Neural progenitor cell (in vitro differentiated cells): Measurements from ENCODE around the gene ZNF100. TPM values are rescaled to one million over a fixed set of nuclear protein-coding genes. Genes with fewer than 3 reads are reported as not detected.

Experiments
- DNase-seq: peaks from one replicate; pipeline ENCODE4 v3.0.0-alpha.2; 2016; ENCODE audit warnings: low spot score
- H2AFZ ChIP-seq: fragments of 200-600 bp; sonication (generic); replicated peaks from 2 replicates; pipeline ENCODE4 v1.6.1; 2016; ENCODE audit warnings: antibody characterized with exemption
- H3F3A ChIP-seq: fragments of 200-600 bp; sonication (generic); 2 replicates; pipeline ENCODE4 v1.6.1; 2016; ENCODE audit warnings: antibody characterized with exemption, low read depth
- H3K27ac ChIP-seq: fragments of 200-600 bp; sonication (generic); 2 replicates; pipeline ENCODE4 v1.5.1; 2016; ENCODE audit warnings: mild to moderate bottlenecking
- H3K27me3 ChIP-seq: fragments of 200-600 bp; sonication (generic); 2 replicates; pipeline ENCODE4 v1.6.1; 2016; ENCODE audit warnings: mild to moderate bottlenecking, moderate library complexity
- H3K36me3 ChIP-seq: fragments of 200-600 bp; sonication (generic); 2 replicates; pipeline ENCODE4 v1.5.1; 2016
- H3K4me1 ChIP-seq: fragments of 200-600 bp; sonication (generic); 2 replicates; pipeline ENCODE4 v1.6.1; 2016; ENCODE audit warnings: mixed run types
- H3K4me2 ChIP-seq: fragments of 200-600 bp; sonication (generic); 2 replicates; pipeline ENCODE4 v1.6.1; 2016
- H3K4me3 ChIP-seq: fragments of 200-600 bp; sonication (generic); 2 replicates; pipeline ENCODE4 v1.5.1; 2016
- H3K79me2 ChIP-seq: fragments of 200-600 bp; sonication (generic); 2 replicates; pipeline ENCODE4 v1.6.1; 2016; ENCODE audit warnings: low read depth
- H3K9ac ChIP-seq: fragments of 200-600 bp; sonication (generic); 2 replicates; pipeline ENCODE4 v1.6.1; 2016
- H3K9me3 ChIP-seq: fragments of 200-600 bp; sonication (generic); 2 replicates; pipeline ENCODE4 v1.5.1; 2016; ENCODE audit warnings: low read depth
- H4K20me1 ChIP-seq: fragments of 200-600 bp; sonication (generic); 2 replicates; pipeline ENCODE4 v1.6.1; 2016; ENCODE audit warnings: low read depth
- H3K27ac Mint-ChIP-seq: 3 replicates; pipeline ENCODE4 v1.8.0; 2021; ENCODE audit warnings: mixed read lengths
- H3K27me3 Mint-ChIP-seq: 2 replicates; pipeline ENCODE4 v1.8.0; 2022; ENCODE audit warnings: low read depth, mild to moderate bottlenecking, inconsistent platforms, moderate library complexity, mixed read lengths; ENCODE audit not compliant: insufficient read depth
- H3K36me3 Mint-ChIP-seq: 3 replicates; pipeline ENCODE4 v1.8.0; 2021; ENCODE audit warnings: mixed read lengths
- H3K4me1 Mint-ChIP-seq: 3 replicates; pipeline ENCODE4 v1.8.0; 2021; ENCODE audit warnings: mixed read lengths
- H3K4me3 Mint-ChIP-seq: 3 replicates; pipeline ENCODE4 v1.8.0; 2021; ENCODE audit warnings: mild to moderate bottlenecking, moderate library complexity, mixed read lengths
- H3K9me3 Mint-ChIP-seq: 3 replicates; pipeline ENCODE4 v1.8.0; 2020; ENCODE audit warnings: mixed read lengths
- EZH2 ChIP-seq: fragments of 200-600 bp; sonication (generic); IDR thresholded peaks from 2 replicates; pipeline ENCODE4 v1.6.1; 2017; ENCODE audit warnings: antibody characterized with exemption, mild to moderate bottlenecking, moderate library complexity
- EZH2phosphoT487 ChIP-seq: fragments of 200-600 bp; sonication (generic); IDR thresholded peaks from 2 replicates; pipeline ENCODE4 v1.6.1; 2017; ENCODE audit warnings: antibody characterized with exemption
- total RNA-seq: library from RNA; depleted of rRNA; stranded (reverse); fragments of >200 nt; gene quantifications from 2 replicates; pipeline ENCODE4 v1.2.3, GENCODE V29; 2015; ENCODE audit warnings: low replicate concordance
- TF ChIP-seq, protein P1 (sequence below): fragments of 200-600 bp; sonication (generic); IDR thresholded peaks from 2 replicates; pipeline ENCODE4 v1.5.1; 2017; ENCODE audit warnings: antibody characterized with exemption, mild to moderate bottlenecking

Gene ZNF100
- total RNA-seq, 1 donor from 2014 or later, result 29.5 TPM

DNA sequence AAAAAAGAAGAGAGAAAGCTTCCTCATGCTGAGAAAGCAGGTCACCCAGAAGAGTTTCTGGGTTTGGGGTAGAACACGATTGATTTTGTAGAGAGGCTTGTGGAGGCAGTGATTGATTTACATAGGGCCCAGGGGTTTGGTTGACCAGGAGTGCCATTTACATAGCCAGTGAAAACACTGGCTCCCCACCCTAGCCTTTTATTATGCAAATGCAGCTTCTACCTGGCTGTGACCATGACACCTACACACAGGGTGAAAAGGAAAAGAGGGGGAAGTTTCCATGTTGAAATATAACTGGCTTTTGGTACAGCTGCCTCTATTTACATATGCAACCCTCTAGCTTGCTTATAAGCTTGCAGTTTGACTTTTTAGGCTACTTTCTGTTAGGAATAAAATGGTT, 62.0 kb downstream of the ZNF100 start:
- H3F3A ChIP-seq, result no peaks in the 10 kb centered on the region
- no peaks in the 10 kb centered on the region for H3K27me3 ChIP-seq
- H4K20me1 ChIP-seq, result no peaks in the 10 kb centered on the region
- DNase-seq, result no peak
- no peaks in the 10 kb centered on the region for H3K4me1 Mint-ChIP-seq
- H3K9me3 Mint-ChIP-seq, result peaks cover 32% of the 10 kb centered on the region
- H3K27ac ChIP-seq, result no peak overlapping the region
- TF ChIP-seq EZH2 (no peak), EZH2phosphoT487 (no peak)
- TF ChIP-seq, protein P1, sequence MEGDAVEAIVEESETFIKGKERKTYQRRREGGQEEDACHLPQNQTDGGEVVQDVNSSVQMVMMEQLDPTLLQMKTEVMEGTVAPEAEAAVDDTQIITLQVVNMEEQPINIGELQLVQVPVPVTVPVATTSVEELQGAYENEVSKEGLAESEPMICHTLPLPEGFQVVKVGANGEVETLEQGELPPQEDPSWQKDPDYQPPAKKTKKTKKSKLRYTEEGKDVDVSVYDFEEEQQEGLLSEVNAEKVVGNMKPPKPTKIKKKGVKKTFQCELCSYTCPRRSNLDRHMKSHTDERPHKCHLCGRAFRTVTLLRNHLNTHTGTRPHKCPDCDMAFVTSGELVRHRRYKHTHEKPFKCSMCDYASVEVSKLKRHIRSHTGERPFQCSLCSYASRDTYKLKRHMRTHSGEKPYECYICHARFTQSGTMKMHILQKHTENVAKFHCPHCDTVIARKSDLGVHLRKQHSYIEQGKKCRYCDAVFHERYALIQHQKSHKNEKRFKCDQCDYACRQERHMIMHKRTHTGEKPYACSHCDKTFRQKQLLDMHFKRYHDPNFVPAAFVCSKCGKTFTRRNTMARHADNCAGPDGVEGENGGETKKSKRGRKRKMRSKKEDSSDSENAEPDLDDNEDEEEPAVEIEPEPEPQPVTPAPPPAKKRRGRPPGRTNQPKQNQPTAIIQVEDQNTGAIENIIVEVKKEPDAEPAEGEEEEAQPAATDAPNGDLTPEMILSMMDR, result no peak
- no peaks in the 10 kb centered on the region for H3K27me3 Mint-ChIP-seq
- H3K4me1 ChIP-seq, result no peaks in the 10 kb centered on the region
- H3K4me2 ChIP-seq, result no peak overlapping the region
- no peak overlapping the region for H2AFZ ChIP-seq
- no peaks in the 10 kb centered on the region for H3K79me2 ChIP-seq
- peaks cover 6% of the 10 kb centered on the region for H3K9me3 ChIP-seq
- no peaks in the 10 kb centered on the region for H3K36me3 ChIP-seq
- H3K36me3 Mint-ChIP-seq, result no peaks in the 10 kb centered on the region
- H3K4me3 ChIP-seq, result no peak overlapping the region
- no peak overlapping the region for H3K9ac ChIP-seq
- no peak overlapping the region for H3K27ac Mint-ChIP-seq
- no peak overlapping the region for H3K4me3 Mint-ChIP-seq

DNA sequence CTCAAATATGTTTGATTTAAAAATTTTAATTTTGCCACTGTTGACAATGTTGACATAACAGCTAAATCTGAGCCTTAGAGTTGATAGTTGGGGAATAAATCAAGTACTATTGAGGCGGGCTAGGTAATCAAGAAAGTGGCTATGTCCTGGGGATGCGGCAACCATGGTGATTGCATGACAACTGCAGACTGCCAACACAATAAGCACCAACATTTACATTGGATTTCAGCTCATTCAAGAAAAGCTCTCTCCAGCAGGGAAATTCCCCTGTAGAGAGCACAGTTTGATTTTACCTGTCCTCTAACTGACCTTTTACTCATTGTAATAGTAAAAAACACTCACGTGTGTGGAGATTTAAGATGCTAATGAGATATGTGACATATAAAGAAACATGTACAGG, 63.1 kb downstream of the ZNF100 start:
- Mint-ChIP-seq H3K27ac (no peak overlapping the region), H3K36me3 (no peaks in the 10 kb centered on the region), H3K27me3 (no peaks in the 10 kb centered on the region), H3K4me3 (no peak overlapping the region), H3K4me1 (no peaks in the 10 kb centered on the region), H3K9me3 (peaks cover 31% of the 10 kb centered on the region)
- Histone ChIP-seq H3K9ac (no peak overlapping the region), H3K9me3 (peaks cover 6% of the 10 kb centered on the region), H3F3A (no peaks in the 10 kb centered on the region), H3K4me3 (no peak overlapping the region), H4K20me1 (no peaks in the 10 kb centered on the region), H3K79me2 (no peaks in the 10 kb centered on the region), H3K36me3 (no peaks in the 10 kb centered on the region), H3K27me3 (no peaks in the 10 kb centered on the region), H2AFZ (no peak overlapping the region), H3K4me1 (no peaks in the 10 kb centered on the region), H3K4me2 (no peak overlapping the region), H3K27ac (no peak overlapping the region)
- no peak for TF ChIP-seq EZH2phosphoT487
- TF ChIP-seq, protein P1, result no peak
- TF ChIP-seq EZH2, result no peak
- DNase-seq, result no peak

DNA sequence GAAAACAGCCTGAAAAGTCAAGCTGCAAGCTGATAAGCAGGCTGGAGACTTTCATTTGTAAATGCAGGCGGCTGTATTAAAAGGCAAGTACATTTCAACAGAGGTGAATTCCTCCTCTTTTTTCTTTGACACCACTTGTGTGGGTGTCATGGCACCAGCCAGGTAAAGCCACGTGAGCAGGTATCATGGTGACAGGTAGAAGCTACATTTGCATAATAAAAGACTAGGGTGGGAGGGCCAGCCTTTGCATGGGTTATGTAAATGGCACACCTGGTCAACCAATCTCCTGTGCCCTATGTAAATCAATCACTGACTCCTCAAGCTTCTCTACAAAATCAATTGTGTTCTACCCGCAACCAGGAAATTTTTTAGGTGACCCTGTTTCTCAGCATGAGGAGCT, 68.2 kb downstream of the ZNF100 start:
- Histone ChIP-seq H3K9ac (no peak overlapping the region), H3K27ac (no peak overlapping the region), H3K36me3 (no peaks in the 10 kb centered on the region), H3F3A (no peaks in the 10 kb centered on the region), H3K9me3 (peaks cover 6% of the 10 kb centered on the region), H4K20me1 (no peaks in the 10 kb centered on the region), H3K4me3 (no peak overlapping the region), H2AFZ (no peak overlapping the region), H3K27me3 (no peaks in the 10 kb centered on the region), H3K4me1 (no peaks in the 10 kb centered on the region), H3K79me2 (no peaks in the 10 kb centered on the region), H3K4me2 (no peak overlapping the region)
- H3K27ac Mint-ChIP-seq, result no peak overlapping the region
- H3K27me3 Mint-ChIP-seq, result peaks cover 6% of the 10 kb centered on the region
- DNase-seq, result no peak
- H3K9me3 Mint-ChIP-seq, result peaks cover 39% of the 10 kb centered on the region
- H3K4me3 Mint-ChIP-seq, result no peak overlapping the region
- no peaks in the 10 kb centered on the region for H3K4me1 Mint-ChIP-seq
- H3K36me3 Mint-ChIP-seq, result no peaks in the 10 kb centered on the region
- TF ChIP-seq EZH2 (no peak), EZH2phosphoT487 (no peak)
- TF ChIP-seq, protein P1, result no peak

DNA sequence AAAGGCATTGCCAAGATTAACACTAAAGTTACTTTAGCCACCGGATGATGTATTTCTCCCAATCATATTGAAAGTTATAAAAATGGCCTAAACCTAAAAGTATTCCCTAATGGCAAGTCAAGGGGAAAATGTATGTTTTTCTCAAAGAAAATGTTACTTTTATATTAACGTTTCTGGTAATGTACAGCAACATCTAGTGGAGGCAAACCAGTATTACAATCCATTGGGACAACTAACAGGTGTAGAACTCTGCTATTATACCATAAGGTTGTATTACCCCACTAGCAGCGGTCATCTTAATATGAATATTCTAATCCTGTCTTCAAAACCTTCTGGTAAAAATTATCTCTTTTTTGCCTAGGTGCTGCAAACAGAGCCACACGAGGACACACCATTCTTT, 69.2 kb downstream of the ZNF100 start:
- no peak overlapping the region for H3K4me3 Mint-ChIP-seq
- H3K27ac ChIP-seq, result no peak overlapping the region
- H3K27ac Mint-ChIP-seq, result no peak overlapping the region
- H3F3A ChIP-seq, result no peaks in the 10 kb centered on the region
- H3K4me1 Mint-ChIP-seq, result no peaks in the 10 kb centered on the region
- H2AFZ ChIP-seq, result no peak overlapping the region
- H3K4me3 ChIP-seq, result no peak overlapping the region
- peaks cover 6% of the 10 kb centered on the region for H3K9me3 ChIP-seq
- H3K27me3 ChIP-seq, result no peaks in the 10 kb centered on the region
- H3K9ac ChIP-seq, result no peak overlapping the region
- peaks cover 6% of the 10 kb centered on the region for H3K27me3 Mint-ChIP-seq
- TF ChIP-seq EZH2phosphoT487 (no peak), EZH2 (no peak)
- TF ChIP-seq, protein P1, result peak; percentile 62
- no peaks in the 10 kb centered on the region for H4K20me1 ChIP-seq
- no peak overlapping the region for H3K4me2 ChIP-seq
- H3K4me1 ChIP-seq, result no peaks in the 10 kb centered on the region
- no peaks in the 10 kb centered on the region for H3K36me3 Mint-ChIP-seq
- peak; percentile 17 for DNase-seq
- no peaks in the 10 kb centered on the region for H3K36me3 ChIP-seq
- no peaks in the 10 kb centered on the region for H3K79me2 ChIP-seq
- peaks cover 43% of the 10 kb centered on the region for H3K9me3 Mint-ChIP-seq
